Measurements from ENCODE around the gene TANK.
"Not testable (repeated sequence)": the region's sequence is repeated elsewhere in the genome, so short reads cannot be mapped to it uniquely, and the experiment has no call there.

Gene TANK, protein sequence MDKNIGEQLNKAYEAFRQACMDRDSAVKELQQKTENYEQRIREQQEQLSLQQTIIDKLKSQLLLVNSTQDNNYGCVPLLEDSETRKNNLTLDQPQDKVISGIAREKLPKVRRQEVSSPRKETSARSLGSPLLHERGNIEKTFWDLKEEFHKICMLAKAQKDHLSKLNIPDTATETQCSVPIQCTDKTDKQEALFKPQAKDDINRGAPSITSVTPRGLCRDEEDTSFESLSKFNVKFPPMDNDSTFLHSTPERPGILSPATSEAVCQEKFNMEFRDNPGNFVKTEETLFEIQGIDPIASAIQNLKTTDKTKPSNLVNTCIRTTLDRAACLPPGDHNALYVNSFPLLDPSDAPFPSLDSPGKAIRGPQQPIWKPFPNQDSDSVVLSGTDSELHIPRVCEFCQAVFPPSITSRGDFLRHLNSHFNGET

DNA sequence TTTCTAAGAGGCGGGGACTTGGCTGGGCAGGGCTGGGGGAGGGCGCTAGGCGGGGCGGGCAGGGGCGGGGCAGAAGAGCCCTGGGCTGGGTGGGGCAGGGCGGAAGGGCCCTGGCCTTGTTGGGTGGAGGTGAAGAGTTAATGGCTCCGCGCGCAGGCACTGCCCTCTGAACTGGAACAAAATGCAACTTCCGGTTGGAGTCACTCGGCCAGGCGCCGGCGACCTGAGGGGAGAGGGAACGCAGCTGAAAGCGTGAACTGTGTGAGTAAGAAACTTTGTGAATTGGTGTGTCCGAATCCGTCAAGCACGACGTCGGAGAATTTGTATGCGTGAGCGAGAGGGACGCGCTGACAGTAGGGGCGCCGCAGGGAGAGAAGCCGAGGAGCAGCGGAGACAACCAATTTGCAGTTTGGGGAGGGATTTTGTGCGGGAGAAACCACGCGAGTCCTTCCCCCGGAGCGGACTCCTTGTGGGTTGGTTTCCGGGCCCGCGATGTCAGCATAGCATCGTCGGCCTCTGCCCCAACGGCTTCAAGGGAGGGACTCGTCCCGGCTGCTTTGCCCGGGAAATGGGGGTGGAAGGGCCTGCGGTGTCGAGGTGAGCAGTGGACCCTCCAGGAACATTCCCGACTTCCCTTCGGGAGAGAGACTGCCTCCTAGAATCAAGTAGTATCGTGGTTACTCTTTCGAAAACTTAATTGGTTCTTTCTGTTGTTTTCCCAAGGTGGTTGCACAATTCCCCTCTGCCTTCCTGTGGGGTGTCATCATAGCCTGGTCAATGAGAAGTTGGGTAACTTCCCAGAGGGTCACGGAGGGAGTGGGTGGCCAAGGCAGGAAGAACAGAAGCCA, at the start of gene TANK:
TSS of gene TANK (plus strand) at position 203 of the 848 bp plus-strand sequence. CDS start 19,235 bp downstream, outside the sequence.
- peak; percentile 90 for DNase-seq

DNA sequence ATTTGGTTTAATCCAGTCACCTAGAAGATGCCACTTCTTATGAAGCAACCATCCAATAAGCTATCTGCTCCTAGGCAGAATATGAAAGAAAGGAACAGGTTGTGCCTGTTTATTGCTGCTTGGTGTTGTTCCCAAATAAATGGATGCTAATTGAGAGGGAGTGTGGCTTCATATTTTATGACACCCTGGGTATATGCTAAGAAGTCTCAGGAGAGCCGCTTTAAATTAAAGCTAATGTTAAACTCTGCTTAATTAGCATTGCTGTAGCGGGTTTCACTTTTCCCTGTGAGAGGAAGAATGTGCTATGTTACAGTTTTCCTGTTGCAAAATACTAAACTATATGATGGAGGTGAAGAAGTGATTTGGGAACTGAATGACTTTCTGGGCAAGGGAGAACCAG, 48.7 kb upstream of the TANK start:
- DNase-seq, result no peak

DNA sequence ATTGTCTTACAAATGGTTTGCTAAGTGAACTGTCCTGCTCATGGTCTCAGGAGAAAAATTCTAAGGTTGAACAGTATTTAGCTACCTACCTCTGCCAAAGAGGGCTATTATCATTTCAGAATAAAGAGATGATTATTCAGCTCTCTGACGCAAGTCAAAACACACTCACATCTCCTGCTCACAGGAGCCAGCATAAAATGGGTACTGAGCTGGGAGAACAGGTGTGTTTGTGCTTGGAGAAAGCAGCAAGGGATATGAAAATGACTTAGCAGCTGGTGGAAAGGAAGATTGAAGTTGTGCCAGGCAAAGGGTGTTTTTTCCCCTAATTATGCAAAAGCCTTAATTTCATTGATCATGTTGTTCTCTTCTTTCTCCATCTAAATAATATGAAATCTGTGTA, 47.3 kb upstream of the TANK start:
- DNase-seq, result no peak

DNA sequence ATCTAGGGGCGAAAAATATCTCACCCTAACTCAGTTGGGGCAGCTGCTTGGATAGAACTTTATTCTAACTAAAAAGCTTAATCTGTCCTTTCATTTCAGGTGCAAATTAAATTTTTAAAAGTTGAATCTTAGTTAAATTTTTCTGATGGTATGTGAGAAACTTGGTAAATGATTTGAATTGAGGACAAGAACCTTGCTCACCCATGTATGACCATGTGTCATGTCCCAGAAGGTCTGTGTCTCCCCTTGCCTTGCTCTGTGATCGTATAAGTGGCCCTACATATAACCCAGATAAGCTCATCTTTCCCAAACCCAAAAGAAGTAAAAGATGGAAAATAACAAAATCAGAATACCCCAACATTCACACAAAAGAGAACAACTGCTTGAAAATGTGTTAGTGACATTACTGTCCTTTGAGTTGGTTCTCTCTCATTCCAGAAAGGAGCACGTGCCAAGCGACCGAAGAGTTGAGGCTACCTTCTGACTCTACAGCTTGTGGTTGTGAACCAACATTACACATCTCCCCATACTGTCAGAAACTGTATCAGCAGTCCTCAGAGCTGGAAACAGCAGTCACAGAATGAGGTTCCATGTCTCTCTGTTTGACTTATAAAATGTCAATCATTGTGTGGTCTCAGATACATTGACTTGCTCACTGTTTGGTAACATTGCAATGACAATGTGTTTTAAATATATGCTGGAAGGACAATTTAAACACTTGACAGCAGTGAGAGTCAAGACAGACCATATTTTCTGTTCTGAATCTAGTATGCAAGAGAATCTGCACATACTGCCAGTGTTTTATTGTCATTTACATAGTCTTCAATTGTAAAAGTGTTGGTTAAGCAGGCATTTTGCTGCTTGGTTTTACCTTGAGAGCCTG, 46.3 kb upstream of the TANK start:
- DNase-seq, result no peak

DNA sequence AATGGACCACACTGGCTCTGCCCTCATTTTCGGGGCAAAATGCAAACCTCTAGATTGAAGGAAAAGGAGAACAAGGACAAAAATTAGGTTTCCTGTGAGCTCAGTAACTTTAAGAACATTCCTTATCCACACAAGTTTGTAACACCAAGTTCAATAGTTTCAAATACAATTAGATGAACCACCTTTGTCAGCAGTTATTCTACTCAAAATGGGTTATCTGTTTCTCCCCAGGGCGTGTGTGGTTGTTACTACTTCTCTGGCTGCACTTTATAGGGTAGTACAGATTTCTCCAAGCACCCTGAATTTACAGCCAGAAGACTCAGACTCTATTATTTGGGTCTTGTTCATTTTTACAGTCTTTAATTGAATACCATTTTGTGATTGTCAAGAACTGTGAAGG, 45.0 kb upstream of the TANK start:
- no peak for DNase-seq

DNA sequence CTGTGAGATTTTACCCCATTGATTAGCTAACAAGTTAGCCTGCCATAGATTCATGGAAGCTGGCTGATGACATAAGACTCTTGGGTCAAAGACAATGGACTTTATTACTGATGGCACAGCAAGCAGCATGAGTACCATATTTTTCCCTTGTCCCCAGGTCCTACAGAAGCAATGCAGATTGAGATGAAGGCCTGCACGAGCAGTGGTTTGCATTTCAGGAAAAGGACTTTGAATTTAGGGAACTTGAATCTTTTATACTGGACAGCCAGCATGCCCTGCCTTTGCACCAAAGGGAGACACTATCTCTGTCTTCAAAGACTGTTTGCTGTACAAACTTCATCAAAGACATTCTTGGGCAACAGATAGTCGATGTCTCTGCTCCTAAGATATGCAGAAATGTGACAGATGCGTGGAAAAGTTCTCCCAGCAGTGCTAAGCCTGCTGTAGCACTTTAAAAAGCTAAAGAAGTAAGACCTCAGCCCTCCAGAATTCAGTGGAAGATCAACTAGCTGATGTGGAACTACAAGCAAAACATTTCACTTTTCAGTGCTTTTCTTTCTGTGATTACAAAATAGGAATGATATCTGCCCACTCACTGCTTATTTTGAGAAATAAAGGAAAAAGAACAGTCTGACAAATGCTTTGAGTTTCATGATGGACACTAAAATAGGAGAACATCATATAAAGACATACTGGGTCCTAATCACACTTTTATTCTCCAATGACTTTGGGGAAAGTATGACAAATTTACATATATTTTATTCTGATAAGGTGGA, 44.4 kb upstream of the TANK start:
- no peak for DNase-seq

DNA sequence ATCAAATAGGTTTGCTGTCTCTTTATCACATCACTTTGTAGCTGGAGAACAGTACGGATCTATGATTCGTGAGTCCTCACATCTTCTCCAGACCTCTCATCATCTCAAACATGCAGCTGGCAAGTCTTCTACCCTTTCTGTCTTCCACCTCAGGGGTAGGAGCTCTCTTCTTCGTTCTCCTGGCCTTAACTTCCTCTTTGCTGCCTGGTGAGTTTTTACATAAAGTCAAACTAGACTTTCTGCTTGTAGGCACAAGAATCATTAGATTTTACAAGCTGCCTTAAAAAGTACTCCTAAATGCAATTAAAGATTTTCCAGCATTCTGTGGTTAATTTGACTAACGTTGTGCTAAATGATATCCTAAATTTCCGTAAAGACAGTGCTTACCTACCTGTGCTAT, 43.7 kb upstream of the TANK start:
- DNase-seq, result no peak

DNA sequence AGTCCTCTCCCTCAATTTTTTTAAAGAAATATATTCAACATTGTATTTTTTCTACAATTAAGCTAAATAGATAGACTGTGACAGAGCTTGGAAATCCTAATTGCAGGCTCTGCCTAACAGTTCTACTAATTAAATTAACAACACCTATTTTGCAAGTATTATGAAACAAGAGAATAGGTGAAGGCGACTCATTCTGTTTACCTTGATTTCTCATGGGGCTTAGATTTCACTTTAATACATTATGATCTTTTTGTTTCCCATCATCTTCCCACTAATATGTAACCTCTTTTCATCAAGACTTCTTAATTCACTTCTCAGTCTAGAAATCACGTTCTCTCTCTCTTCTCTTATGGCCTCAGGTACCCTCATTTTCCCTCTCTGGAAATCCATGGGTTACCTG, 42.7 kb upstream of the TANK start:
- no peak for DNase-seq

DNA sequence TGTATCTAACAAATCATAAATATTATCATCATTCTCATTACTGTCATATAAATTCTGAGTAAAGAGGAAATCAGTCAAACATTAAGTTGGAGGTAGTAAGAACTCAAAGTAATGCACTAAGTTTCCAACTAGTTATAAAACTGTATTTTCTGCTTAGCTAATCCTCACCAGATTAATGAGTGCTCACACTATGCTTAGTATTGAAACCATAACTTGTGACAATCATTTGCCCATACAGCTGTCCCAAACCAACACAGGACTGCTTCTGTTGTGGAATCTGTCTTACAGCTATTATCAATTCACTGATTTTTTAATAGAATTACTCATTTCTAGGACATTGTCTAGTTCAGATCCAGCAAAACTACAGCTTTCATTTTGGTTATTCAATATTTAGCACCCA, 41.5 kb upstream of the TANK start:
- DNase-seq, result no peak

DNA sequence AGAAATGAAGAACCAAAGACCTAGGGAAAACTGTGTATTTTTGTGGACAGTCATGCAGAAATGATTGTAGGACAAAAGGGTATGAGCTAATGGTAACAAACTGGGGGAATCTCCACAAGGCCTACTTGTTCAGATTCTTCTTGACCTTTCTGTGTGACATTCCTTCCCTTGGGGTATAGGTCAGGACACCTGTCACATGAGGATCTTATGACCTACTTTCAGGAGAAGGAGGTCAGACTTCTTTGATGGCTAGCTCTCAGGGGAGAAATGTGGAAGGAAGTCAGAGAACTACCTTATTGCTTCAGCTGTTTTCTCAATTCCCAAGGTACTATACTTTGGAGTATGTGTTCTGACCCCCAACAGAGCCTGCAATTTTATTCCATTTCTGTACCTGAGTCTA, 40.7 kb upstream of the TANK start:
- DNase-seq, result no peak

DNA sequence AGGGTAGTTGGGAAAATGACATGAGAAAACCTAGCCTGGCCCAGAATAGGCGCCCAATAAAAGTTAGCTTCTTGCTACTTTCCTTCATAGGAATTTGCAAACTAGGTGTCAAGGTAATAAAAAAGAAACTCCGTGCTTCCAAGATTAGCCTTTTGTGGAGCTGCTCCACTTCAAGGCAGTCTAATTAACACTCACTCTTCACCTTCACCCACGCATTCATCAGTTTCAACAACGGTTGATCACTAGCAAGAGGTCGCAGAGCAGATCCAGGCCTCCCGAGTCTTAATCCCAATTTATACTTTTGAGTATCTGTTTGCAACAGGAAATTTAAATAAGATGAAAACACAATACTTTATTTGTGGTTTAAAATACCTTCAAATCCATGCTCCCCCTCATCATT, 39.5 kb upstream of the TANK start:
- DNase-seq, result no peak

DNA sequence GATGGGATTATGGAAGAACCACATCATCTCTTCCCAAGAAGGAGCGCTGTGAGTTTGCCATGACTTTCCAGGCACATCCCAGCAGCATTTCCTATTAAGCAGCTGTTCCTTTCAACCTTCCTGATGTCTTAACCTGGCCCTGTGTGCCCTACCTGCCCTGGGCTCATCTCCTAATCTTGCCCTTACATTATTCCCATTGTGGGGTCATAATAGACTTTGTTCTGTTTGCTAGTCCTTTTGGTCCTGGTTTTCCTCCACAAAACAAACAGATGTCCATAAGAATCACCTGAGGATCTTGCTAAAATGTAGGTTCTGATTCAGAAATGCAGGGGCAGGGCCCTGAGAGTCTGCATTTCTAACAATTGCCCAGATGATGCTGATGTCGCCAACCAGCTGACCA, 38.6 kb upstream of the TANK start:
- DNase-seq, result no peak

DNA sequence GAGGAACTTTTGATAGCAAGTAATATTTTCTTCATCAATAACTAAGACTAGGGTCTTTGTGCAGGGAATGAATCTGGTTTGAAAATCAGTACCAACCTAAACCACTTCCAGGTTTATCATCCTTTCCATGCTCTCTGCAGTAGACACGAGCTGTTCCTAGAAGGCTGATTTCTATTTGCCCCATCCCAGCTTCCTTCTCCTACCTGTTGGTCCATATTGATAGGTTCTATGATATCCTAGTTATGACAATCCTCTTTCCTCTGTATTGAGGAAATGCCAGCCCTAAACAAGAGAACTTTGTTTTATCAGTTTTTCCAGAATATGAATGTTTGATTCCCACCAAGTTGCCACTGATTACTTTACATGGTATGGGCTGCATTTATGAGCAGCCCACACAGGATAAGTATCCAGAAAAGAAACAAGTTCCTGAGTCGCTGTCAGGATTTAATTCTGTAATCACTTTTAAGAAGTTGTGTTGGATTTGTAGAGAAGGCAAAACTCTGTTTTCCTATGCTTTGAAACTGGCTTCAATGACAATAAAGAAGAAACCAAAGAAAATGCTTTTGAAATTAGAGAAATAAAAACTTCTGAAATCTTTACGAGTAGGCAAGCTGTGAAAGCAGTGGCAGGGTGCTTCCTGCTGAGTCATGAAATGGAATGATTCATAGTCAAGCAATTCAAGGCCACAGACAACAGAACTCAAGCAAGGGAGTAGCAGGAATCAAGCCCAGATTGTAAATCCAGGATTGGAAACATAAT, 37.3 kb upstream of the TANK start:
- DNase-seq, result peak; percentile 31

DNA sequence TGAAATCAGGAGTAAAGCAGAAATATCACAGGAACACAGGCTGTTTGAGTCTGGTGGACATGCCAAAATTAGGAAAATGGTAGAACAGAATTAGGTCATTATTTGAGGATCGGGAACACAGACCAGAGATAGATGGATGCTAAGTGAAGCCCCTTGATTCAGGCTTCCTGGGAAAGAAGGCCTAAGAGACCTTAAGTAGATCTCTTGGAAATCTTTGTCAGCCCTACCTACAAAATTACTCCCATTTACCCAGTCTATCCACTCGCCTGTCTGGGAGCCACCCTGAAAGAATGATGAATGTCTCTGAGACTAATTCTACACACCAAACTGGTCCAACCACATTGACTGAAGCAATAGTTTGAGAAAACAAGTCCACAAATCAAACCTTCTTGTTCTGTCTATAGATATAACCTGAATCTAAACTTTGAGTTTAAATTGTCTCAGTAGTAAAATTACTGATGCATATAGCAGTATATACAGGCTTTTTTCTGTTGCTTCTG, 36.6 kb upstream of the TANK start:
- DNase-seq, result no peak

DNA sequence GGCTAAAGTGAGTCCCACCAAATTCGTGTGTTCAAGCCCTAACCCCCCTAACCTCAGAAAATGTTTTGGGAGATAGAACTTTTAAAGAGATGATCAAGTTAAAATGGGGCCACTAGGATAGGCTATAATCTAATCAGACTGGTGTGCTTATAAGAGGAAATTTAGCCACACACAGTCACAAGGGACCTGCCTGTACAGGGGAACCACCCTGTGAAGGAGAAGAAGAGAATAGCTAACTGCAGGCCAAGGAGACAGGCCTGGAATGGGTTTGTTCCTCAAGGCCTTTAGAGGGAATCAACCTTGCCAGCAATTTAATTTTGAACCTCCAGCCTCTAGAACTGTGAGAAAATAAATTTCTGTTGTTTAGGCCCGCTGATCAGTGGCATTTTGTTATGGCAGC, 36.0 kb upstream of the TANK start:
- no peak for DNase-seq

DNA sequence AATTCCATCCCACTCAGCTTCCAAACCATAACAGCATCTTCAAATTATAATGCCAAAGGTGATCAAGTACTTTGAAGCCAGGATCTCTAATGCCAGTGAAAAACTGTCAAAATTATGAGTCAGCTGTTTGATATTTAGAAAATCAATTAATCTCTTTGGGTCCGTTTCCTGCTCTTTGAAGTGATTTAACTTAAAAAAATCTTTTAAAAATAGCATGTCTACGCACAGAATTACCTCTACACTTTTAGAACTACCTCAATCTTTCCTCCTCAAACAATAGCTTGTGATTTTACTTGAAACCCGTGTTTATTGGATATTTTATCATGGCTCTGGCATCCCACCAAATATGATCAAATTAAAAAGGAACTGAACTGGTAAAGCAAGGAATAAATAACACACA, 31.3 kb upstream of the TANK start:
- DNase-seq, result no peak

DNA sequence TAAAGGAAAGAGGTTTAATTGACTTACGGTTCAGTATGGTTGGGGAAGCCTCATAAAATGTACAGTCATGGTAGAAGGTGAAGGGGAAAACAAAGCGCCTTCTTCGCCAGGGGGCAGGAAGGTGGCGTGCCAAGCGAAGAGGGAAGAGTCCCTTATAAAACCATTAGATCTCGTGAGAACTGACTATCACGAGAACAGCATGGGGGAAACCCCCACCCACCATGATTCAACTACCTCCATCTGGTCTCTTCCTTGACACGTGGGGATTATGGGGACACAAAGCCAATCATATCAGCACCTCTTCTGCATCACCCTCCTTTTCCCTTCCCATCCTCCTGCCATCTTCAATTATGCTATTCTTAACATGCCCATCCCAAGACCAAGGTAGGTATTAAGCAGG, 29.9 kb upstream of the TANK start:
- DNase-seq, result no peak

DNA sequence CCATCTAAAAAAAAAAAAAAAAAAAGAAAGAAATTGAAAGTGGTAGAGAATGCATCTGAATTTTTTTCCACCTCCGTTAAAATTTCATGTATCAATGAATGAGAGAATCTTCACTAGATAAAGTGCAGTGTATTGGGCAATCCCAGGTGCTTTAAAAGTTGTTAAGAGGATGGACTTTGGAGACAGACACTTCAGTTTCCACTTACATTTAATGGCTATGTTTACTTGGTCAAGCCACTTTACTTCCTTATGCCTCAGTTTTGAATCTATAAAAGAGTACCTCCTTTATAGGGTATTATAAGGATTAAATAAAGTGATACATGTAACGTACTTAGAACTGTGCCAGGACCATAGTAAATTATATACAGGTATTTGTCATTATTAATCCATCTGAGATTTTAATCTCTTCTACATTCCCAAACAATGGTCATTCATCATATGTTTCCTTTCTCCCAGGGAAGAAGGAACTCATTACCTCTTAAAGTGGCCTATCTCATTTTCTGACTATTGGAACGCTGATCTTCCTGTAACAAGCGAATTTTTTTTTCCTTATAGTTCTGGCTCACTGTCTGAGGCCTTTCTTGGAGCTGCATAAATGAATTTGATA, 29.1 kb upstream of the TANK start:
- DNase-seq, result no peak

DNA sequence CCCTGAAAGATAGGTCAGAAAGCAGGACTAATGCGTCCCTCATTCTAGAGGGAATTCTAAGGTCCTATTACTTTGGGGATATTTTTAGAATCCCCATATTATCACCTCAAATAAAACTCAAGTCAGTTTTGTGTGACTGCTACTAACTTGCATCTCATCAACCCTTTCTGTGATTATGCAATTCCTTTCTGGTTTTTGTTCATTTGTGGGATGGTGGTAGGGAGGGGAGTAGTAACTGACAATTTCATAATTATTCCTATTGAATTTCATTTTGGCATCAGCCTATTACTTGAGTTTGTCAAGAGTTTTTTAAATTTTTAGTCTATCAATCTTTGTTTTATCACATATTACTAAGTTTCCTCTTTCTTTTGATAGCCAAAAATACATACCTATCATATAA, 28.4 kb upstream of the TANK start:
- DNase-seq, result no peak

DNA sequence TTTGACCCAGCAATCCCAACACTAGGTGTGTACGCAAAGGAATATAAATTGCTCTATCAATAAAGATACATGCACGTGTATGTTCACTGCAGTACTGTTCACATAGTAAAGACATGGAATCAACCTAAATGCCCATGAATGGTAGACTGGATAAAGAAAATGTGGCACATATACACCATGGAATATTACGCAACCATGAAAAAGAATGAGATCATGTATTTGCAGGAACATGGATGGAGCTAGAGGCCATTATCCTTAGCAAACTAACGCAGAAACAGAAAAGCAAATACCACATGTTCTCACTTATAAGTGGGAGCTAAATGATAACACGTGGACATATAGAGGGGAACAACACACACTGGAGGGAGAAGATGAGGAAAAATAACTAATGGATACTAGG, 27.8 kb upstream of the TANK start:
- not testable (repeated sequence) for DNase-seq

DNA sequence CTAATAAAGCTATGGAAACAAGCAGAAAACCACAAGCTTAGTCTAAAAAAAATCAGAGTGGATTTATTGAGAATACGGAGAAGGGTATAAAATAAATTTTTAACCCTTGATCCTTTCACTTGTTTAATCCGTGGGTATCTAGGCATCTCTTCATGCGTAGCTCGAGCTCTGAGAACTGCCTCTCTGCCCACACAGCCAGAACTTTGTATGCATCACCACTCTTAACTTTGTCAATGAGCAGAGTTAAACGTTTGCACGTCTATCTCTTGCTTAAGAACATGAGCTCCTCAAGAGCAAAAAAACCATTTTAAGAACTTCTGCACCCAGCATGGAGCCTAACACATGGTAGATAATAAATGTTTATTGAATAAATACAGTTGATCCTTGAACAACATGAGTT, 26.9 kb upstream of the TANK start:
- DNase-seq, result no peak
